Peyer's patch (tissue), 4 donors: Measurements from ENCODE around the gene MMADHC. TPM values are rescaled to one million over a fixed set of nuclear protein-coding genes. Genes with fewer than 3 reads are reported as not detected.

Source experiments
- DNase-seq, 3 donors: peaks; one replicate each; pipeline ENCODE4 v3.0.0-alpha.2; 2017 to 2019
- H3K27ac ChIP-seq, 4 donors: fragments of 200-600 bp; sonication (generic); one replicate each; pipeline ENCODE4 v1.5.1; 2016 to 2019
- H3K27me3 ChIP-seq, 2 donors: fragments of 200-600 bp; sonication (generic); one replicate each; pipeline ENCODE4 v1.5.1; 2019
- H3K36me3 ChIP-seq, 3 donors: fragments of 200-600 bp; sonication (generic); one replicate each; pipeline ENCODE4 v1.5.1; 2016 to 2019
- H3K4me1 ChIP-seq, 4 donors: fragments of 200-600 bp; sonication (generic); one replicate each; pipeline ENCODE4 v1.5.1; 2016 to 2019
- H3K4me3 ChIP-seq, 4 donors: fragments of 200-600 bp; sonication (generic); 1 replicate in 3 of 4; 2 replicates in 1 of 4; pipeline ENCODE4 v1.5.1; 2016 to 2019; ENCODE audit warnings: mild to moderate bottlenecking in 1 of 4
- H3K9me3 ChIP-seq, 4 donors: fragments of 200-600 bp; sonication (generic); one replicate each; pipeline ENCODE4 v1.5.1; 2016 to 2019; ENCODE audit warnings: mild to moderate bottlenecking in 1 of 4
- CTCF ChIP-seq, 6 experiments: fragments of 450-650 bp in 4 of 6; fragments of 200-600 bp in 2 of 6; sonication (generic) in 1 of 6; IDR thresholded peaks; one replicate each; pipeline ENCODE4 v1.5.1; 2017 to 2019; ENCODE audit warnings: antibody characterized with exemption in 6 of 6, mild to moderate bottlenecking in 3 of 6, moderate library complexity in 1 of 6
- POLR2A ChIP-seq, 2 donors: fragments of 450-650 bp; IDR thresholded peaks; one replicate each; pipeline ENCODE4 v1.5.1; 2017; ENCODE audit warnings: antibody characterized with exemption in 2 of 2, mild to moderate bottlenecking in 2 of 2, moderate library complexity in 2 of 2
- total RNA-seq, 4 donors: library from RNA; depleted of rRNA; stranded (reverse); fragments of >200 nt; gene quantifications; one replicate each; pipeline ENCODE4 v1.1.0, GENCODE V29; 2016

MMADHC gene
- 10 to 100 TPM; 35.5 to 61.6 (median 45.5) TPM for total RNA-seq

GRCh38 chr2:149587220-149587949 is at the start of gene MMADHC:
Gene MMADHC (minus strand): TSS chr2:149587775. CDS start chr2:149587097, 678 bp downstream.
- no peaks in the 10 kb centered on the region for H3K9me3 ChIP-seq
- peak within 1 kb of the TSS; percentile 84 to 98 (median 97) for H3K27ac ChIP-seq
- TF ChIP-seq CTCF (IDR thresholded peaks at IDR 0.05) (no peak), POLR2A (IDR thresholded peaks at IDR 0.05) (peak; percentile 84 to 94)
- DNase-seq, result peak; percentile 90 to 98 (median 94)
- peaks cover 0 to 6% (median 0%) of the 10 kb centered on the region in 3 donors for H3K36me3 ChIP-seq
- peak within 1 kb of the TSS; percentile 58 to 82 (median 75) for H3K4me3 ChIP-seq
- H3K4me1 ChIP-seq, result peaks cover 0 to 25% (median 2%) of the 10 kb centered on the region in 4 donors
- no peaks in the 10 kb centered on the region for H3K27me3 ChIP-seq

GRCh38 chr2:149634103-149634502 is 46.5 kb upstream of the MMADHC start:
- no peak overlapping the region for H3K4me3 ChIP-seq

GRCh38 chr2:149630445-149630844 is 42.9 kb upstream of the MMADHC start:
- Histone ChIP-seq H3K9me3 (no peaks in the 10 kb centered on the region), H3K27me3 (no peaks in the 10 kb centered on the region), H3K27ac (no peak overlapping the region), H3K4me3 (no peak overlapping the region), H3K4me1 (no peaks in the 10 kb centered on the region), H3K36me3 (no peaks in the 10 kb centered on the region)
- TF ChIP-seq CTCF (IDR thresholded peaks at IDR 0.05) (no peak), POLR2A (IDR thresholded peaks at IDR 0.05) (no peak)
- no peak for DNase-seq

More at GRCh38 chr2:149634103-149634502, 46.5 kb upstream of the MMADHC start:
- TF ChIP-seq CTCF (IDR thresholded peaks at IDR 0.05) (no peak), POLR2A (IDR thresholded peaks at IDR 0.05) (no peak)
- Histone ChIP-seq H3K9me3 (no peaks in the 10 kb centered on the region), H3K36me3 (no peaks in the 10 kb centered on the region), H3K4me1 (no peaks in the 10 kb centered on the region), H3K27me3 (no peaks in the 10 kb centered on the region), H3K27ac (no peak overlapping the region)
- DNase-seq, result no peak

GRCh38 chr2:149629026-149629425 is 41.5 kb upstream of the MMADHC start:
- DNase-seq, result no peak
- no peak for TF ChIP-seq POLR2A (IDR thresholded peaks at IDR 0.05)
- TF ChIP-seq CTCF (IDR thresholded peaks at IDR 0.05), result no peak
- Histone ChIP-seq H3K27ac (no peak overlapping the region), H3K27me3 (no peaks in the 10 kb centered on the region), H3K4me1 (no peaks in the 10 kb centered on the region), H3K9me3 (no peaks in the 10 kb centered on the region), H3K36me3 (no peaks in the 10 kb centered on the region), H3K4me3 (no peak overlapping the region)

- H3K4me3 ChIP-seq, result no peak overlapping the region
- no peak for DNase-seq
- H3K27ac ChIP-seq, result no peak overlapping the region
- no peaks in the 10 kb centered on the region for H3K9me3 ChIP-seq
- H3K27me3 ChIP-seq, result no peaks in the 10 kb centered on the region
- no peaks in the 10 kb centered on the region for H3K4me1 ChIP-seq
- TF ChIP-seq CTCF (IDR thresholded peaks at IDR 0.05) (no peak), POLR2A (IDR thresholded peaks at IDR 0.05) (no peak)
- H3K36me3 ChIP-seq, result no peaks in the 10 kb centered on the region
Observed at GRCh38 chr2:149627111-149627801, 39.7 kb upstream of the MMADHC start.
